Measurements from ENCODE around the gene APOO.

DNA sequence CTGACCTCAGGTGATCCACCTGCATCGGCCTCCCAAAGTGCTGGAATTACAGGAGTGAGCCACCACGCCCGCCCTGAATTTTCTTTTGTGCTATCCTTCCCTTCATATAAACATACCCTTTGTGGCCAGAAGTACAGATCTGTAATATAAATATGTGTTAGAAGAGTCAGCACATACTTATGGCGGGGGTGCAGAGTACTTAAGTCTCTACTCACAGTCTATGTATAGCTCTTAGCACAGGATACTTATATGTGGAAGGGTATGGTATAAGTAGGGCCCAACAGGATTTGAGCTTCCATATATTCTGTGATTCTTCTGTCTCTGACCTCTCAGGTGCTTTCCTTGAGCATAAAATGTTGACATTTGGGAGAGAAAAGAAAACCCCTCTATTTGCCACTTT lies 18.3 kb upstream of the APOO start:
- TF ChIP-seq POLR2A (IDR thresholded peaks at IDR 0.05; ENCODE audit: low read depth, low read length) (no peak), RFX5 (IDR thresholded peaks at IDR 0.05; ENCODE audit: low read depth, low read length) (no peak), CTCF (conservative IDR thresholded peaks at IDR 0.05; ENCODE audit: low read depth, low read length) (no peak), MAFK (IDR thresholded peaks at IDR 0.05; ENCODE audit: low read depth, low read length) (no peak), MXI1 (IDR thresholded peaks at IDR 0.05; ENCODE audit: borderline replicate concordance, low read depth, low read length) (no peak), BHLHE40 (IDR thresholded peaks at IDR 0.05; ENCODE audit: low read depth, low read length) (no peak), CHD1 (IDR thresholded peaks at IDR 0.05; ENCODE audit: low read depth, low read length) (no peak), NFE2L2 (IDR thresholded peaks at IDR 0.05; ENCODE audit: low read depth, low read length) (no peak), SMC3 (IDR thresholded peaks at IDR 0.05; ENCODE audit: low read depth, low read length) (no peak)
- TF ChIP-seq, protein P1, sequence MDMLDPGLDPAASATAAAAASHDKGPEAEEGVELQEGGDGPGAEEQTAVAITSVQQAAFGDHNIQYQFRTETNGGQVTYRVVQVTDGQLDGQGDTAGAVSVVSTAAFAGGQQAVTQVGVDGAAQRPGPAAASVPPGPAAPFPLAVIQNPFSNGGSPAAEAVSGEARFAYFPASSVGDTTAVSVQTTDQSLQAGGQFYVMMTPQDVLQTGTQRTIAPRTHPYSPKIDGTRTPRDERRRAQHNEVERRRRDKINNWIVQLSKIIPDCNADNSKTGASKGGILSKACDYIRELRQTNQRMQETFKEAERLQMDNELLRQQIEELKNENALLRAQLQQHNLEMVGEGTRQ (IDR thresholded peaks at IDR 0.05; ENCODE audit: low read depth, low read length) = no peak
